GM19193 (cell line): ENCODE measurements around the gene CUX1.
A peak's percentile ranks its signal among the peaks of the same experiment; 100 is the strongest.

ENCODE experiments used
- POLR2A ChIP-seq: IDR thresholded peaks from 4 replicates; pipeline ENCODE4 v1.6.1; 2011; ENCODE audit not compliant: insufficient read depth, insufficient read length; ENCODE audit errors: extremely low read depth

Gene CUX1

GRCh38 chr7:102292813-102293798, 475.7 kb downstream of the CUX1 start:
- TF ChIP-seq POLR2A: no peak

GRCh38 chr7:102294589-102294988, 477.2 kb downstream of the CUX1 start:
- TF ChIP-seq POLR2A: no peak

- TF ChIP-seq POLR2A: no peak
Measured at GRCh38 chr7:102295346-102296178, 478.1 kb downstream of the CUX1 start.

GRCh38 chr7:102296179-102296438, 478.7 kb downstream of the CUX1 start:
- TF ChIP-seq POLR2A: no peak

- TF ChIP-seq POLR2A: no peak
Measured at GRCh38 chr7:102296514-102296913, 479.1 kb downstream of the CUX1 start.

GRCh38 chr7:102297487-102298218, 480.2 kb downstream of the CUX1 start:
- TF ChIP-seq POLR2A: no peak

- no peak for TF ChIP-seq POLR2A
Measured at GRCh38 chr7:102300643-102301221, 483.3 kb downstream of the CUX1 start.

GRCh38 chr7:102302025-102302424, 484.6 kb downstream of the CUX1 start:
- TF ChIP-seq POLR2A: no peak

- TF ChIP-seq POLR2A: no peak
Measured at GRCh38 chr7:102303669-102304422, 486.4 kb downstream of the CUX1 start.

GRCh38 chr7:102304668-102305067, 487.2 kb downstream of the CUX1 start:
- no peak for TF ChIP-seq POLR2A

- no peak for TF ChIP-seq POLR2A
Measured at GRCh38 chr7:102305414-102306268, 488.2 kb downstream of the CUX1 start.

GRCh38 chr7:102306916-102307677, 489.7 kb downstream of the CUX1 start:
- peak; percentile 58 for TF ChIP-seq POLR2A
